HL-60 (cell line): Measurements from ENCODE around the gene ST6GAL1.

Experiments
- CTCF ChIP-seq: IDR thresholded peaks from one replicate; pipeline ENCODE4 v1.5.1; 2011; ENCODE audit warnings: low read length, control low read depth, inconsistent platforms; ENCODE audit not compliant: insufficient read depth
- POLR2AphosphoS5 ChIP-seq: IDR thresholded peaks from 2 replicates; pipeline ENCODE4 v1.6.1; 2012; ENCODE audit warnings: low read depth
- REST ChIP-seq: IDR thresholded peaks from 2 replicates; pipeline ENCODE4 v1.6.1; 2012; ENCODE audit warnings: low read depth; ENCODE audit not compliant: insufficient replicate concordance
- SPI1 ChIP-seq: IDR thresholded peaks from 2 replicates; pipeline ENCODE4 v1.6.1; 2012; ENCODE audit warnings: low read depth, mild to moderate bottlenecking, borderline replicate concordance

DNA sequence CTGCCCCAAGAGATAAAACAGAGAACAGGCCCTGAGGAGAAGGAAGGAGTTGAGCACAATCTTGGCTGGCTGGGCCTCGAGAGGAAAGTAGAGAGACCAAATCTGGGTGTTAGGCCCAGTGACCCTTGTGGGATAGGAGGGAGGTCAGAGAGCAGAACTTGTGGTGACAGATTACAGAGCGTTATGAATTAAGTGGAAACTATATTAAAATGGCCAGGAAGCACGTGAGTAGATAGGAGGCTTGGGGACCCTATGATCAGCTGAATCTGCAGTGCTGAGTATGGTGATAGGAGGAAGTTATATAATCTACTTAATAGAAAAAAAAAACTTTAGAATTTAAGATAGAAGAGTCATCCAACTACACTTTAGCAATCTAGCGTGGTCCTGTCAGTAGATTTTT is 30.0 kb downstream of the ST6GAL1 start:
- TF ChIP-seq CTCF (no peak), POLR2AphosphoS5 (no peak), SPI1 (no peak), REST (no peak)
